PC-3 (cell line): ENCODE measurements around the gene KRT80. TPM values are rescaled to one million over a fixed set of nuclear protein-coding genes. Genes with fewer than 3 reads are reported as not detected.

Experiments used
- ATAC-seq: fragments of 200-7000 bp; cut with Tn5 transposase; 2 replicates; pipeline ENCODE4 v1.9.1; 2020; ENCODE audit warnings: mild to moderate bottlenecking, moderate library complexity
- BruUV-seq: library from RNA; stranded (reverse); fragments of 400-500 nt; replicated peaks from 2 replicates; lab custom pipeline; 2021; lab: Mats Ljungman, UMichigan
- CTCF ChIA-PET: fragments of 300-600 bp; sonication (Branson Sonifier 250); formaldehyde crosslinking; loops from one replicate; lab custom pipeline; 2022; ENCODE audit warnings: antibody characterized with exemption; lab: Charles Lee
- POLR2A ChIA-PET: fragments of 300-600 bp; sonication (Branson Sonifier 250); formaldehyde crosslinking; loops from one replicate; lab custom pipeline; 2022; ENCODE audit warnings: antibody characterized with exemption; ENCODE audit not compliant: unreplicated experiment; lab: Charles Lee
- DNase-seq: peaks from one replicate; pipeline ENCODE4 v3.0.0-alpha.2; 2015
- H2AFZ ChIP-seq: fragments of 300-600 bp; sonication (generic); 2 replicates; pipeline ENCODE4 v1.6.0; 2016; ENCODE audit warnings: antibody characterized with exemption, low read length
- H3F3A ChIP-seq: fragments of 300-600 bp; sonication (generic); one replicate; pipeline ENCODE4 v1.6.0; 2017; ENCODE audit warnings: antibody characterized with exemption, low read length, control low read depth, mild to moderate bottlenecking; ENCODE audit not compliant: unreplicated experiment
- H3K27ac ChIP-seq: fragments of 300-600 bp; sonication (generic); 2 replicates; pipeline ENCODE4 v1.5.1; 2016; ENCODE audit warnings: mild to moderate bottlenecking, low read length
- H3K27me3 ChIP-seq: fragments of 300-600 bp; sonication (generic); 2 replicates; pipeline ENCODE4 v1.6.1; 2016; ENCODE audit warnings: low read length, mixed read lengths
- H3K36me3 ChIP-seq: fragments of 300-600 bp; sonication (generic); 2 replicates; pipeline ENCODE4 v1.6.1; 2016; ENCODE audit warnings: low read depth, mixed run types, low read length, mixed read lengths
- H3K4me1 ChIP-seq: fragments of 300-600 bp; sonication (generic); 2 replicates; pipeline ENCODE4 v1.5.1; 2016; ENCODE audit warnings: low read length; ENCODE audit not compliant: insufficient read depth
- H3K4me2 ChIP-seq: fragments of 300-600 bp; sonication (generic); 2 replicates; pipeline ENCODE4 v1.6.0; 2016; ENCODE audit warnings: low read length
- H3K4me3 ChIP-seq: fragments of 300-600 bp; sonication (generic); 2 replicates; pipeline ENCODE4 v1.5.1; 2016; ENCODE audit warnings: mild to moderate bottlenecking, low read length, mixed read lengths
- H3K79me2 ChIP-seq: fragments of 300-600 bp; sonication (generic); 2 replicates; pipeline ENCODE4 v1.6.1; 2017; ENCODE audit warnings: low read length, mixed read lengths
- H3K9ac ChIP-seq: fragments of 300-600 bp; sonication (generic); 2 replicates; pipeline ENCODE4 v1.6.0; 2016; ENCODE audit warnings: mild to moderate bottlenecking, low read length
- H3K9me2 ChIP-seq: fragments of 300-600 bp; sonication (generic); replicated peaks from 2 replicates; pipeline ENCODE4 v1.6.1; 2016; ENCODE audit warnings: mixed run types, low read length, mixed read lengths
- H3K9me3 ChIP-seq: fragments of 300-600 bp; sonication (generic); 2 replicates; pipeline ENCODE4 v1.6.1; 2016; ENCODE audit warnings: low read length, mixed read lengths
- H4K20me1 ChIP-seq: fragments of 300-600 bp; sonication (generic); 2 replicates; pipeline ENCODE4 v1.6.1; 2016; ENCODE audit warnings: low read length, mixed read lengths
- CTCF ChIP-seq: fragments of 300-600 bp; sonication (generic); conservative IDR thresholded peaks from 2 replicates; pipeline ENCODE4 v1.5.1; 2017; ENCODE audit warnings: antibody characterized with exemption, low read depth, mild to moderate bottlenecking, low read length
- EZH2 ChIP-seq: fragments of 300-600 bp; sonication (generic); IDR thresholded peaks from one replicate; pipeline ENCODE4 v1.6.1; 2017; ENCODE audit warnings: antibody characterized with exemption, mild to moderate bottlenecking, low read length; ENCODE audit not compliant: unreplicated experiment
- EZH2phosphoT487 ChIP-seq: fragments of 300-600 bp; sonication (generic); IDR thresholded peaks from 2 replicates; pipeline ENCODE4 v1.6.1; 2018; ENCODE audit warnings: mild to moderate bottlenecking, antibody characterized with exemption, low read length, borderline replicate concordance
- intact Hi-C: fragments of 100-400 bp; cut with micrococcal nuclease; formaldehyde crosslinking; loops from 2 replicates; pipeline ENCODE4 v1.9.0; 2023
- total RNA-seq: library from RNA; depleted of rRNA; stranded (reverse); fragments of >200 nt; gene quantifications from 2 replicates; pipeline ENCODE4 v1.2.3, GENCODE V29; 2014

KRT80 gene
- total RNA-seq, 1 experiment from 2014 or later: 19.8 TPM

- intact Hi-C loops: no loop called here
- H3K4me3 ChIP-seq: no peak overlapping the region
- TF ChIP-seq EZH2 (no peak), CTCF (peak; percentile 13; the same call in 1 of the 2 replicates)
- no peaks in the 10 kb centered on the region for H3K79me2 ChIP-seq
- H3K4me1 ChIP-seq: peaks cover 10% of the 10 kb centered on the region; the same call in 1 of the 2 replicates
- DNase-seq: no peak
- BruUV-seq: no TSS peak
- peaks cover 45% of the 10 kb centered on the region for H3K36me3 ChIP-seq
- no peaks in the 10 kb centered on the region for H3F3A ChIP-seq
- no peak for ATAC-seq
- no peaks in the 10 kb centered on the region for H3K9me2 ChIP-seq
- no peak overlapping the region for H3K27ac ChIP-seq
- no peaks in the 10 kb centered on the region for H4K20me1 ChIP-seq
- ChIA-PET CTCF (no interaction called here), POLR2A (no interaction called here)
- no peak overlapping the region for H3K4me2 ChIP-seq
- H3K27me3 ChIP-seq: no peaks in the 10 kb centered on the region
- no peaks in the 10 kb centered on the region for H3K9me3 ChIP-seq
- H2AFZ ChIP-seq: no peak overlapping the region
- no peak overlapping the region for H3K9ac ChIP-seq
Measured at GRCh38 chr12:52175371-52176350, 16.2 kb downstream of the KRT80 start.

GRCh38 chr12:52173526-52173925 is 18.3 kb downstream of the KRT80 start:
- no peak overlapping the region for H3K4me3 ChIP-seq
- H3K4me2 ChIP-seq: no peak overlapping the region
- no peaks in the 10 kb centered on the region for H3K9me3 ChIP-seq
- no peaks in the 10 kb centered on the region for H3F3A ChIP-seq
- ChIA-PET CTCF (interaction anchor here (0.6 kb wide), 1 partner anchor 11 kb away, joined by 3 read pairs; no protein-coding TSS in a partner anchor), POLR2A (no interaction called here)
- H3K9ac ChIP-seq: no peak overlapping the region
- peaks cover 16% of the 10 kb centered on the region; the same call in 1 of the 2 replicates for H3K4me1 ChIP-seq
- no peaks in the 10 kb centered on the region for H3K27me3 ChIP-seq
- no peak overlapping the region for H2AFZ ChIP-seq
- ATAC-seq: no peak
- no TSS peak for BruUV-seq
- H4K20me1 ChIP-seq: no peaks in the 10 kb centered on the region
- peaks cover 24% of the 10 kb centered on the region for H3K36me3 ChIP-seq
- no peaks in the 10 kb centered on the region for H3K9me2 ChIP-seq
- H3K79me2 ChIP-seq: no peaks in the 10 kb centered on the region
- H3K27ac ChIP-seq: no peak overlapping the region
- no peak for TF ChIP-seq EZH2phosphoT487
- intact Hi-C loops: no loop called here
- DNase-seq: no peak

GRCh38 chr12:52172956-52173355 is 18.9 kb downstream of the KRT80 start:
- no peak overlapping the region for H3K27ac ChIP-seq
- no peak overlapping the region for H2AFZ ChIP-seq
- H3K4me3 ChIP-seq: no peak overlapping the region
- H3K9me3 ChIP-seq: no peaks in the 10 kb centered on the region
- no peaks in the 10 kb centered on the region for H3F3A ChIP-seq
- no peak overlapping the region for H3K9ac ChIP-seq
- no peak overlapping the region for H3K4me2 ChIP-seq
- no peaks in the 10 kb centered on the region for H3K9me2 ChIP-seq
- peaks cover 18% of the 10 kb centered on the region; the same call in 1 of the 2 replicates for H3K36me3 ChIP-seq
- ATAC-seq (no peak), DNase-seq (no peak)
- peaks cover 21% of the 10 kb centered on the region for H3K4me1 ChIP-seq
- H3K79me2 ChIP-seq: no peaks in the 10 kb centered on the region
- BruUV-seq: no TSS peak
- POLR2A ChIA-PET: no interaction called here
- H4K20me1 ChIP-seq: no peaks in the 10 kb centered on the region
- no peaks in the 10 kb centered on the region for H3K27me3 ChIP-seq
- TF ChIP-seq CTCF (no peak), EZH2 (no peak), EZH2phosphoT487 (no peak)
- CTCF ChIA-PET: no interaction called here
- intact Hi-C loops: loop anchor here (1.0 kb wide), 1 partner anchor 40 kb away; no protein-coding TSS in a partner anchor
